CD4-positive, alpha-beta T cell (primary cell): ENCODE results near the gene ASPHD1. TPM values are rescaled to one million over a fixed set of nuclear protein-coding genes. Genes with fewer than 3 reads are reported as not detected.

Experiments
- ATAC-seq: fragments of 200-7000 bp; cut with Tn5 transposase; one replicate; pipeline ENCODE4 v1.10.0; 2022; ENCODE audit warnings: mild to moderate bottlenecking; ENCODE audit not compliant: poor library complexity
- CTCF ChIA-PET: fragments of 350-600 bp; sonication (Branson Sonifier 250); formaldehyde crosslinking; loops from one replicate; lab custom pipeline; 2021; ENCODE audit warnings: antibody characterized with exemption, inconsistent platforms; lab: Charles Lee
- POLR2A ChIA-PET: fragments of 350-600 bp; sonication (Branson Sonifier 250); formaldehyde crosslinking; loops from one replicate; lab custom pipeline; 2021; ENCODE audit warnings: antibody characterized with exemption, inconsistent platforms; lab: Charles Lee
- DNase-seq, 14 experiments: peaks; one replicate each; pipeline ENCODE4 v3.0.0-alpha.2; 2013 to 2020; ENCODE audit warnings: mixed read lengths in 2 of 14
- H3K27ac ChIP-seq, 2 donors: one replicate each; pipeline versions ENCODE4 v1.5.1 to v1.7.0; 2013; ENCODE audit warnings: low read length in 2 of 2, low read depth in 1 of 2, mild to moderate bottlenecking in 1 of 2
- H3K27me3 ChIP-seq, 2 experiments: 1 replicate in 1 of 2; 2 replicates in 1 of 2; pipeline versions ENCODE4 v1.6.1 to v1.7.0; 2013; ENCODE audit warnings: low read length in 2 of 2, control low read depth in 1 of 2, mild to moderate bottlenecking in 1 of 2, moderate library complexity in 1 of 2; ENCODE audit not compliant: insufficient read depth in 2 of 2, control insufficient read depth in 1 of 2
- H3K36me3 ChIP-seq: one replicate; pipeline ENCODE4 v1.6.1; 2013; ENCODE audit warnings: low read length, control low read depth; ENCODE audit not compliant: insufficient read depth
- H3K4me1 ChIP-seq: one replicate; pipeline ENCODE4 v1.6.1; 2013; ENCODE audit warnings: low read length, control low read depth; ENCODE audit not compliant: insufficient read depth
- H3K4me3 ChIP-seq: one replicate; pipeline ENCODE4 v1.5.1; 2013; ENCODE audit warnings: mild to moderate bottlenecking, low read length, moderate library complexity
- H3K9me3 ChIP-seq, 2 experiments: 1 replicate in 1 of 2; 2 replicates in 1 of 2; pipeline versions ENCODE4 v1.6.1 to v1.7.0; 2013; ENCODE audit warnings: low read length in 2 of 2, mild to moderate bottlenecking in 2 of 2, control low read depth in 1 of 2, moderate library complexity in 1 of 2; ENCODE audit not compliant: control insufficient read depth in 1 of 2, insufficient read depth in 1 of 2
- H3K27ac Mint-ChIP-seq: one replicate; pipeline ENCODE4 v1.8.0; 2020; ENCODE audit warnings: mixed read lengths
- H3K27me3 Mint-ChIP-seq: one replicate; pipeline ENCODE4 v1.8.0; 2021; ENCODE audit warnings: mixed read lengths
- H3K36me3 Mint-ChIP-seq: one replicate; pipeline ENCODE4 v1.8.0; 2021; ENCODE audit warnings: low read depth, mixed read lengths
- H3K4me1 Mint-ChIP-seq: one replicate; pipeline ENCODE4 v1.8.0; 2021; ENCODE audit warnings: low read depth, mixed read lengths
- H3K4me3 Mint-ChIP-seq: one replicate; pipeline ENCODE4 v1.8.0; 2020; ENCODE audit warnings: mild to moderate bottlenecking, mixed read lengths
- H3K9me3 Mint-ChIP-seq: one replicate; pipeline ENCODE4 v1.8.0; 2020; ENCODE audit warnings: mixed read lengths
- CTCF ChIP-seq: fragments of 200-600 bp; IDR thresholded peaks from one replicate; pipeline ENCODE4 v1.8.0; 2022; ENCODE audit warnings: antibody characterized with exemption, mild to moderate bottlenecking
- intact Hi-C, 2 experiments: fragments of 100-400 bp; cut with DNase I in 1 of 2; cut with micrococcal nuclease in 1 of 2; formaldehyde crosslinking; loops; one replicate each; pipeline versions ENCODE4 v1.15.1 to v1.9.0; 2023 to 2025; cut with DNase I, micrococcal nuclease
- total RNA-seq, 174 experiments: library from RNA in 2 of 174; stranded (reverse) in 2 of 174; gene quantifications; one replicate each; pipeline ENCODE4 v1.2.3 and lab custom pipeline; 2021 to 2026

ASPHD1 gene
- total RNA-seq, 2 experiments from 2014 or later, result not detected

GRCh38 chr16:29921034-29921385, 20.7 kb downstream of the ASPHD1 start:
- no peak for ATAC-seq
- Histone ChIP-seq H3K9me3 (no peaks in the 10 kb centered on the region), H3K36me3 (peaks cover 58% of the 10 kb centered on the region), H3K27me3 (no peaks in the 10 kb centered on the region), H3K27ac (no peak overlapping the region), H3K4me3 (no peak overlapping the region), H3K4me1 (peaks cover 18% of the 10 kb centered on the region)
- no peak for DNase-seq
- H3K36me3 Mint-ChIP-seq, result peaks cover 68% of the 10 kb centered on the region
- POLR2A ChIA-PET, result interaction anchor here (1.2 kb wide), 1 partner anchor 219 kb away, joined by 3 read pairs; no protein-coding TSS in a partner anchor
- H3K4me3 Mint-ChIP-seq, result no peak overlapping the region
- TF ChIP-seq CTCF, result no peak
- CTCF ChIA-PET, result no interaction called here
- intact Hi-C loops, result loop anchor here in 1 of 2 experiments (5.0 kb wide), 1 partner anchor 56 kb away; no protein-coding TSS in a partner anchor
- H3K9me3 Mint-ChIP-seq, result no peaks in the 10 kb centered on the region
- H3K27ac Mint-ChIP-seq, result no peak overlapping the region
- H3K27me3 Mint-ChIP-seq, result no peaks in the 10 kb centered on the region
- peaks cover 31% of the 10 kb centered on the region for H3K4me1 Mint-ChIP-seq

GRCh38 chr16:29922326-29922725, 22.0 kb downstream of the ASPHD1 start:
- intact Hi-C loops, result loop anchor here in 1 of 2 experiments (5.0 kb wide), 1 partner anchor 55 kb away; no protein-coding TSS in a partner anchor
- Histone ChIP-seq H3K9me3 (no peaks in the 10 kb centered on the region), H3K4me1 (peaks cover 30% of the 10 kb centered on the region), H3K27ac (no peak overlapping the region), H3K4me3 (no peak overlapping the region), H3K27me3 (no peaks in the 10 kb centered on the region), H3K36me3 (peaks cover 48% of the 10 kb centered on the region)
- H3K27me3 Mint-ChIP-seq, result no peaks in the 10 kb centered on the region
- peaks cover 60% of the 10 kb centered on the region for H3K36me3 Mint-ChIP-seq
- no peaks in the 10 kb centered on the region for H3K9me3 Mint-ChIP-seq
- POLR2A ChIA-PET, result no interaction called here
- no peak for ATAC-seq
- DNase-seq, result no peak
- H3K4me1 Mint-ChIP-seq, result peaks cover 44% of the 10 kb centered on the region
- no peak overlapping the region for H3K27ac Mint-ChIP-seq
- no peak overlapping the region for H3K4me3 Mint-ChIP-seq
- no peak for TF ChIP-seq CTCF
- CTCF ChIA-PET, result interaction anchor here (0.5 to 1.4 kb wide), 2 partner anchors 39 to 109 kb away, joined by 3 to 5 read pairs; partner anchors contain the start of genes TLCD3B and TMEM219

GRCh38 chr16:29922986-29923501, 22.8 kb downstream of the ASPHD1 start:
- H3K4me3 Mint-ChIP-seq, result peak overlapping the region; percentile 51
- no peak overlapping the region for H3K4me3 ChIP-seq
- ChIA-PET POLR2A (no interaction called here), CTCF (interaction anchor here (0.5 to 1.4 kb wide), 2 partner anchors 39 to 108 kb away, joined by 3 to 5 read pairs; partner anchors contain the start of genes TLCD3B and TMEM219)
- ATAC-seq (no peak), DNase-seq (no peak)
- no peak overlapping the region for H3K27ac Mint-ChIP-seq
- peaks cover 30% of the 10 kb centered on the region for H3K4me1 ChIP-seq
- H3K27me3 Mint-ChIP-seq, result no peaks in the 10 kb centered on the region
- no peaks in the 10 kb centered on the region for H3K9me3 Mint-ChIP-seq
- H3K27ac ChIP-seq, result no peak overlapping the region
- H3K4me1 Mint-ChIP-seq, result peaks cover 49% of the 10 kb centered on the region
- H3K36me3 Mint-ChIP-seq, result peaks cover 55% of the 10 kb centered on the region
- no peaks in the 10 kb centered on the region for H3K27me3 ChIP-seq
- no peak for TF ChIP-seq CTCF
- peaks cover 44% of the 10 kb centered on the region for H3K36me3 ChIP-seq
- intact Hi-C loops, result loop anchor here in 1 of 2 experiments (5.0 kb wide), 1 partner anchor 54 kb away; no protein-coding TSS in a partner anchor
- no peaks in the 10 kb centered on the region for H3K9me3 ChIP-seq
